ENCODE data around the gene PCBP2.

DNA sequence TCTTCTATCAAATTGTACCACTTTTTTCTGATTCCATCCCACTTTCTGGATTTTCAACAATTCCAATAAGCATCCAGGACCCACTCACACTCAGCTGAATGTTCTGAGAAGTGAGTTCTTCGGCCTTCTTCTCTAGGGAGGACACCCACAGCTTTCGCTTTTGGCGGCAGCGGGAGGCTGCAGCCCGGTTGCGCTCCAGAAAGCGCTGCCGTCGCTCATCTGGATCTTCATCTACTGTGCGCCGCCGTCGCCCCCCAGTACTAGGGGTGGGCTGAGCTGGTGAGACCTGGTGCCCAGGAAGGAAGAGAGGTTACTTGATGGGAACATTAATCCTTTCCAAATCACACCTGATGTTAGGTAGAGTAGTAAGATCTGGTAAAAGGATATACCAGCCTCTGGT is 72.6 kb downstream of the PCBP2 start:
- TF ChIP-seq, protein P1, sequence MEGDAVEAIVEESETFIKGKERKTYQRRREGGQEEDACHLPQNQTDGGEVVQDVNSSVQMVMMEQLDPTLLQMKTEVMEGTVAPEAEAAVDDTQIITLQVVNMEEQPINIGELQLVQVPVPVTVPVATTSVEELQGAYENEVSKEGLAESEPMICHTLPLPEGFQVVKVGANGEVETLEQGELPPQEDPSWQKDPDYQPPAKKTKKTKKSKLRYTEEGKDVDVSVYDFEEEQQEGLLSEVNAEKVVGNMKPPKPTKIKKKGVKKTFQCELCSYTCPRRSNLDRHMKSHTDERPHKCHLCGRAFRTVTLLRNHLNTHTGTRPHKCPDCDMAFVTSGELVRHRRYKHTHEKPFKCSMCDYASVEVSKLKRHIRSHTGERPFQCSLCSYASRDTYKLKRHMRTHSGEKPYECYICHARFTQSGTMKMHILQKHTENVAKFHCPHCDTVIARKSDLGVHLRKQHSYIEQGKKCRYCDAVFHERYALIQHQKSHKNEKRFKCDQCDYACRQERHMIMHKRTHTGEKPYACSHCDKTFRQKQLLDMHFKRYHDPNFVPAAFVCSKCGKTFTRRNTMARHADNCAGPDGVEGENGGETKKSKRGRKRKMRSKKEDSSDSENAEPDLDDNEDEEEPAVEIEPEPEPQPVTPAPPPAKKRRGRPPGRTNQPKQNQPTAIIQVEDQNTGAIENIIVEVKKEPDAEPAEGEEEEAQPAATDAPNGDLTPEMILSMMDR (conservative IDR thresholded peaks at IDR 0.05; ENCODE audit: low read depth, low read length), result no peak
- no peak for TF ChIP-seq POLR2A (IDR thresholded peaks at IDR 0.05; ENCODE audit: low read depth, low read length)
- TF ChIP-seq CEBPB (IDR thresholded peaks at IDR 0.05; ENCODE audit: low read depth, low read length), result no peak
- TF ChIP-seq RFX5 (IDR thresholded peaks at IDR 0.05; ENCODE audit: low read depth, low read length), result no peak
- TF ChIP-seq SMC3 (IDR thresholded peaks at IDR 0.05; ENCODE audit: low read depth, low read length), result no peak
- no peak for TF ChIP-seq MAFK (IDR thresholded peaks at IDR 0.05; ENCODE audit: low read depth, low read length)
- TF ChIP-seq BHLHE40 (IDR thresholded peaks at IDR 0.05; ENCODE audit: low read depth, low read length), result no peak

All from IMR-90 (cell line).